Mammary epithelial cell (primary cell): ENCODE results near the gene AFG1L.

Source experiments
- CTCF ChIP-seq, 2 donors: IDR thresholded peaks in 1 of 2; conservative IDR thresholded peaks in 1 of 2; 2 replicates each; pipeline ENCODE4 v1.5.1; 2011 to 2012; ENCODE audit warnings: inconsistent platforms in 2 of 2, low read length in 2 of 2, mild to moderate bottlenecking in 2 of 2, control low read depth in 1 of 2, low read depth in 1 of 2; ENCODE audit not compliant: insufficient read depth in 1 of 2; ENCODE audit errors: extremely low read depth in 1 of 2
- EZH2 ChIP-seq: IDR thresholded peaks from 2 replicates; pipeline ENCODE4 v1.6.1; 2012; ENCODE audit warnings: low read length, inconsistent platforms, borderline replicate concordance

- TF ChIP-seq CTCF (conservative IDR thresholded peaks at IDR 0.05 in 1 of 2, IDR thresholded peaks at IDR 0.05 in 1 of 2; ENCODE audit: extremely low read depth in 1 of 2, insufficient read depth in 1 of 2, low read depth in 1 of 2, low read length in 2 of 2) (no peak), EZH2 (no peak)
Observed at GRCh38 chr6:108285381-108285780, 9.5 kb upstream of the AFG1L start.
